Loucy (cell line): ENCODE measurements around the gene GKN2.

Experiments
- EZH2phosphoT487 ChIP-seq: fragments of 200-600 bp; IDR thresholded peaks from 2 replicates; pipeline ENCODE4 v1.6.1; 2018; ENCODE audit warnings: antibody characterized with exemption, mild to moderate bottlenecking, moderate library complexity, borderline replicate concordance
- TF ChIP-seq, protein P1 (sequence below): fragments of 200-600 bp; sonication (generic); conservative IDR thresholded peaks from 2 replicates; pipeline ENCODE4 v1.5.1; 2014; ENCODE audit warnings: mild to moderate bottlenecking, antibody characterized with exemption, low read length

DNA sequence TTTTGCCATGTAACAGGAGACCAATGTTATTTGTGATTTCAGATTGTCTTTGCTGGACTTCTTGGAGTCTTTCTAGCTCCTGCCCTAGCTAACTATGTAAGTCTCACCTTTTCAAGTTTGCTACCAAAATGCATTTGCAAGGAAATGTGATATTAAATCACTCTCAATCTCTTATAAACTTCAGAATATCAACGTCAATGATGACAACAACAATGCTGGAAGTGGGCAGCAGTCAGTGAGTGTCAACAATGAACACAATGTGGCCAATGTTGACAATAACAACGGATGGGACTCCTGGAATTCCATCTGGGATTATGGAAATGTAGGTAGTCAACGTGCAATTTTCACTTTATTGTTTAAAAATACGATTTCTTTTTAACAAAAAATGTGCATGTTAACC lies 24.8 kb upstream of the GKN2 start:
- TF ChIP-seq, protein P1, sequence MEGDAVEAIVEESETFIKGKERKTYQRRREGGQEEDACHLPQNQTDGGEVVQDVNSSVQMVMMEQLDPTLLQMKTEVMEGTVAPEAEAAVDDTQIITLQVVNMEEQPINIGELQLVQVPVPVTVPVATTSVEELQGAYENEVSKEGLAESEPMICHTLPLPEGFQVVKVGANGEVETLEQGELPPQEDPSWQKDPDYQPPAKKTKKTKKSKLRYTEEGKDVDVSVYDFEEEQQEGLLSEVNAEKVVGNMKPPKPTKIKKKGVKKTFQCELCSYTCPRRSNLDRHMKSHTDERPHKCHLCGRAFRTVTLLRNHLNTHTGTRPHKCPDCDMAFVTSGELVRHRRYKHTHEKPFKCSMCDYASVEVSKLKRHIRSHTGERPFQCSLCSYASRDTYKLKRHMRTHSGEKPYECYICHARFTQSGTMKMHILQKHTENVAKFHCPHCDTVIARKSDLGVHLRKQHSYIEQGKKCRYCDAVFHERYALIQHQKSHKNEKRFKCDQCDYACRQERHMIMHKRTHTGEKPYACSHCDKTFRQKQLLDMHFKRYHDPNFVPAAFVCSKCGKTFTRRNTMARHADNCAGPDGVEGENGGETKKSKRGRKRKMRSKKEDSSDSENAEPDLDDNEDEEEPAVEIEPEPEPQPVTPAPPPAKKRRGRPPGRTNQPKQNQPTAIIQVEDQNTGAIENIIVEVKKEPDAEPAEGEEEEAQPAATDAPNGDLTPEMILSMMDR: no peak
- no peak for TF ChIP-seq EZH2phosphoT487
